ENCODE data around the gene SPTAN1.

- TF ChIP-seq CTCF (IDR thresholded peaks at IDR 0.05) (no peak), POLR2AphosphoS5 (IDR thresholded peaks at IDR 0.05; ENCODE audit: low read depth, low read length) (0 out of 2 replicates have a peak, but pooled peaks have one; percentile 17), SIN3A (IDR thresholded peaks at IDR 0.05; ENCODE audit: borderline replicate concordance, insufficient read depth, low read depth, low read length) (no peak), REST (IDR thresholded peaks at IDR 0.05; ENCODE audit: insufficient read depth in 1 of 2, low read depth in 2 of 2, low read length in 1 of 2) (no peak)
These were observed 73.8 kb downstream of the SPTAN1 start for GRCh38 chr9:128626181-128626580.
